ENCODE data around the gene MSRB2.
A peak's percentile ranks its signal among the peaks of the same experiment; 100 is the strongest.
"Not testable (repeated sequence)": the region's sequence is repeated elsewhere in the genome, so short reads cannot be mapped to it uniquely, and the experiment has no call there.

MSRB2 gene

GRCh38 chr10:23070092-23070912, 25.1 kb upstream of the MSRB2 start:
- DNase-seq, result not testable (repeated sequence)

GRCh38 chr10:23070913-23071218, 24.5 kb upstream of the MSRB2 start:
- DNase-seq, result no peak

DNA sequence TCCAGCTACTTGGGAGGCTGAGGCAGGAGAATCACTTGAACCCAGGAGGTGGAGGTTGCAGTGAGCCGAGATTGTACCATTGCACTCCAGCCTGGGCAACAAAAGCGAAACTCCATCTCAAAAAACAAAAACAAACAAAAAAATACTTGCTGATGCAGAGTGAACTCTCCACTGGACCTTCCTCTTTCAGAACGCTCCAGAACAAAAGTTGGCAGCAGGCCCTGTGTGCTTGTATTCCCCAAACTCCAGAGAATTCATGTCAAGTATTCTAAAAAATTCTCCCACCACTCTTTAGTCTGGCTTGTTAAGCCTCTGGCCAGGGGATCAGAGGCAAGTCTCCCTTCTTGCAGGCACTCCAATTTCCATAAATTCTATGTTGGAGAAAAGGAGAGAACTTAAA, 22.8 kb upstream of the MSRB2 start:
- not testable (repeated sequence) for DNase-seq

GRCh38 chr10:23073527-23073926, 21.9 kb upstream of the MSRB2 start:
- no peak for DNase-seq

DNA sequence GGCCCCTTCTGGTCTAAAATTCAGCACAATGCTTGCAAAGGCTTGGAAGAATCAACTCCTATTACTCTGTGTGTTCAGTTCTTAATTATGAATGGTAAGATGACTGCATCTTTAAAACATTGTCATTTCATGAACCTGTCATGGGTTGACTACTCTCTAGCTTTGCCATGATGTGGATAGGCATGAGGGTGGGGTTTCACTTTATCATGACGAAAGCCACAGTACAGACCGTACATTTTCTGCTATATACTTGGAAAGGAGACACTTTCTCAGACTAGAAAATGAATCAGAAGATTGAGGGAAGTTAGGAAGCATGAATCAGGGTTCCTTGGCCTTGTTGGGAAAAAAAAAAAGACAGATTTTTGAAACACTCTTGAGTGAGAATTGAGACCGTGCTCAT, 19.7 kb upstream of the MSRB2 start:
- no peak for DNase-seq

GRCh38 chr10:23078114-23078513, 17.3 kb upstream of the MSRB2 start:
- DNase-seq, result no peak

- no peak for DNase-seq
Observed at GRCh38 chr10:23079700-23080099, 15.7 kb upstream of the MSRB2 start.

- DNase-seq, result no peak
Observed at GRCh38 chr10:23080262-23080661, 15.1 kb upstream of the MSRB2 start.

GRCh38 chr10:23081221-23081750, 14.1 kb upstream of the MSRB2 start:
- peak; percentile 24 to 34 for DNase-seq

DNA sequence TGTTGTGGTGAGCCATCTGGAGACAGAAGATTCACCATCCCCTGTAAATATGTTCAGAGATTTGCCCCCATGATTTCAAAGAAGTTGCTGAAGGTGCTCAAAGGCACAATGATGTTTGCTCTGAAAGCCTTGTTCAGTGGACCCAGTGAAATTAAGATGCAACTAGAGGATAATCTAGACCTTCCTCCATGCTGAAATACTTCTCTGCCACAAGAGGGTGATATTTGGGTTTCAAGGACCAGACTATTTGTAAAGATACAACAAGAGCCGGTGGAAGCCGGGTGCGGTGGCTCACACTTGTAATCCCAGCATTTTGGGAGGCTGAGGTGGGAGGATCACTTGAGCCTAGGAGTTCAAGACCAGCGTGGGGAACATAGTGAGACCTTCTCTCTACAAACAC, 13.5 kb upstream of the MSRB2 start:
- no peak for DNase-seq

DNA sequence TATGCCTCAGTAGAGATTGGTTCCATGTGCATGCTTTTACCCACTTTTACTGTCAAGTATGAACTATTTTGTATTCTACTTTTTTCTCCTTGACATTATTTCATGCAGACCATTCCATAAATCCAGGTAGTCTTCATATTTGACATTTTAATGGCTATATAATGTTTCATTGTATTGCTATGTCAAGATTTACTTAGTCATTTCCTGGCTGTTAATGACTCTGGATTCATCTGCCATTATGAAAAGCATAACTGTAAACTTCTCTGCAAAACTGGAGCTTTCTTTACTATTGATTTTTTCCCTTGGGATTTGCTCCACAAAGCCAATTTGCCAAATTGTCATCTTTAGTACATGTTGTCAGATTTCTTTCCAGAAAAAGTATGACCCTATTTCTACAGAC, 6.8 kb upstream of the MSRB2 start:
- DNase-seq, result no peak

GRCh38 chr10:23094786-23095403, 484 bp upstream of the MSRB2 start:
- no peak for DNase-seq

DNA sequence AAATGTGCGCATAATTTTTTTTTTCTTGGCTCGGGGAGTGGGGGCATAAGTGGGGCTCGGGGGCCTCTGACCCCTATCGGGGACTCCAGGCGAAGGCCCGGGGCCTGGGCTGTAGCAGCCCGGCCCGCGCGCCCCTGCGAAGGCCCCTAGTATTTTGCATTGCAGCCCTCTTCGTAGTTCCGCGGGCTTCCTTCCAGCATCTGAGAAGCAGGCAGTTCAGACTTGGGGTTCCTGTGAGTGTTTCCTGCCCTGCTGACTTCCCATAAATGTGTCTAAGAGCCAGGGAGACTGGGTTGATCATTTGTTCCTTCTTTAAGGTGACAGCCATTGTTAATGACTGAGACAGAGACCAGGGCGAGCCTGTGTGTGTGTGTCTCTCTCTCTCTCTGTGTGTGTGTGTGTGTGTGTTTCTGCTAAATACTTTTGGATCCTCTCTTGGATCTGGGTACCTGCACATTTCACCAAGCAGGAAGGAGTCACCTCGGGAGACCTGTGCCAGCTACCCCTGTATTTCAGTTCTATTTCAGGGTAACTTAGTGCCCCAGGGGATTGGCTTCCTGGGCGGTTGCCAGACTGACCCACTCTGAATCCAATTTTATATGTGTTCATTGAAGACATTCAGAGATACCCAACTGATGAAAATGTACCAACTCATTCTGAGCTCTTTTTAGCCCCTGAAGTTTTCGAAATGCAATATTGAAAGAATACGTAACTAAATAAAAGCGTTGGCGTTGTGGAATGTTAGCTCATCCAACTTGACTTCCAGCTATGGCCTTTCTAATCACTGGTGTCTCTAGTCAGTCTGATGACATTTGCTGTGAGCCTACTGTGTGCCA, 805 bp downstream of the MSRB2 start:
- peak in 1 of 2 experiments; percentile 7 for DNase-seq

DNA sequence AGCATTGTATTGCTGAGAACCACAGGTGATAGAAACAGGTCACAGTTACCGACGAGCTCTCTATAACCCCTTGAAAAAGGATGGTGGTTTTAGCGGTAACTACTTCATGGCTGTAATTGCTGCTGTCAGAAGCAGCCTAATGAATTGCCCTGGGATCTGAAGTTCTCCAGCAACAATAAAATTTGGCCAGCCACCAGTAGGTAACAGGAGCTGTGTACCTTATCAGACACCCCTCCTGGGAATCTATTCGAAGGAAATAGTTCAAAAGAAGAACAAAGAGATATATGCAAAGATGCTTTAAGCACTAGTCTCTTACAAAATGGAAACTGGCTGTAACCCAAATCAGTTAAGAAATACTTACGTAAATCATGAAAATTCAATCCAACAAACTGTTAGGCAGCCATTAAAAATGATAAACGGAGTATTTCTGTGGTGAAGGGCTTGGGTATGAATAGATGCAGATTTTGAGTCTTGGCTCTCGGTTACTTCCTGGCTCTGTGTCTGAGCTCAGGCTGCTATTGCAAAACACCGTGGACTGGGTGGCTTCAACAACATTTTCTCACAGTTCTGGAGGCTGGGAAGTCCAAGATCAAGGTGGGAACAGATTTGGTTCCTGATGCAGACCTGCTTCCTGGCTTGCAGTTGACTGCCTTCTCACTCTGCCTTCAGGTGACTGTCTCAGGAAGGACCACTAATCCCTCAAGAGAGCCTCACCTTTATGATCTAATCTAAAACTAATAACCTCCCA, 1.6 kb downstream of the MSRB2 start:
- no peak for DNase-seq

- DNase-seq, result no peak
Observed at GRCh38 chr10:23099079-23099478, 3.7 kb downstream of the MSRB2 start.

- DNase-seq, result no peak
Observed at GRCh38 chr10:23099816-23100215, 4.4 kb downstream of the MSRB2 start.

- DNase-seq, result no peak
Observed at GRCh38 chr10:23100331-23101030, 5.1 kb downstream of the MSRB2 start.

DNA sequence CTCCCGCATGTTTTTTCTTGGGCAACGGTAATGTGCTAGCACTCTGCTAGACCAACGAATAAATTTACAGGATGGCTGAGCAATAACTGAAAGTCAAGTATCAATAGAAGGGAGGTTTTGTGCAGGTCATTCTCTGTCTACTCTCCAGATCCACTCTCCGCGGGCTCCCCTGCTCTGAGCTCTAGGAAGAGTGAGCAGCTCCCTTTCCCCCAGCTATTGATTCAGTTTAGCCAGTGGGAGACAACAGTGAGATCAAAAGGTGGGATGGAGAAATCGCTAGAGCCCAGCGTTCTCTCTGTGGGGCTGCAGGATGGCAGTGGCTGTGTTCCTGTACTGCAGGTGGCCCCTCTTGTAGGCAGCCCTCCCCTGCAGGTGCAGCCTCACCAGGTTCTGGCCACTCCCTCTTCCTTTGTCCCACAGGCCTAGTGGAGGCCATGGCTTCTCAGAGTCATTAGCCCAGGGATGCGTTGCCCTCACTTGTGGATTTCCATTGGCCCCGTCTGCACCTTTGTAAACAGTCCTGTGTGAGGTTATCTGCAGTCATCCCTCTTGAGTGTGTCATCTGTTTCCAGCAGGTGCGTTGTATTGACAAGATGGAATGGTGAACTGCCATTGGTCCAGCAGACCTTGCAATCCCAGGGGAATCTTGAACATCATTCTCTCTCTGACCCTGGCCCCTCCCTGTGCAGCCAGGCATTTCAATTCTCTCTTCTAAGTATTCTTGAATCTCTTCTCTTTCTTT, 11.1 kb downstream of the MSRB2 start:
- DNase-seq, result no peak

GRCh38 chr10:23110722-23111516, 15.5 kb downstream of the MSRB2 start:
- DNase-seq, result no peak

DNA sequence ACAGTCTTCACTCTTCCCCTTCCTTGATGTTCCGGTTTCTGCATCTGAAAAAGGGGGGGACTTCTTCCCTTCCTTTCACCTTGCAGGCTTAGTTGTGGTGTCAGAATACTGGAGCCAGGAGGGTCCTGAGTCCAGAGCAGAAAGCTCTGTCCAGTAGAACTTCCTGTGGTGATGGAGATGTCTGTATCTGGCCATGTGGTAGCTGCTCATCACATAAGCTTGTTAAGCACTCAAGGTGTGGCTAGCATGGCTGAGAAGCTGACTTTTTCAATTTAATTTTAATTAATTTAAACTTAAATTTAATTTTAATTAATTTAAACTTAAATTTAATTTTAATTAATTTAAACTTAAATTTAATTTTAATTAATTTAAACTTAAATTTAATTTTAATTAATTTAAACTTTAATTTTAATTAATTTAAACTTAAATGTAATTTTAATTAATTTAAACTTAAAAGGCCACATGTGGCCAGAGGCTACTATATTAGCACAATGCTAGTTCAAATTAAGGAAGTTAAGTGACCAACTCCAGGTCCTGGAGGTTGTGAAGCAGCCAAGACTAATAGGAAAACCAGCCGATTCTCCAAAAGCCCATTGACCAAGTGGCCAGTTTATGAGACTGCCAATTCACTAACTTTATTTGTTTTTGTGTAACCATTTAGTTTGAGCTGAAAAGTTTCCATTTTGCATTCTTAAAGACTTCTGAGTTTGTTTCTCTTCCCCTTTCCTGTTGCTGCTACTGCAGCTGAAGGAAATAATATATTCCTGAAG, 16.3 kb downstream of the MSRB2 start:
- DNase-seq, result no peak

Data from cerebellar nuclear complex (tissue), 1 donor.